HL-60 (cell line): Measurements from ENCODE around the gene ATP6V1B1.

ENCODE experiments used
- DNase-seq, 2 experiments: peaks; one replicate each; pipeline ENCODE4 v3.0.0-alpha.2; 2010 to 2020; ENCODE audit warnings: low read depth in 1 of 2, low spot score in 1 of 2
- H3K27ac ChIP-seq: fragments of 250-450 bp; sonication (Bioruptor Pico); replicated peaks from 2 replicates; pipeline ENCODE4 v1.5.1; 2020; ENCODE audit warnings: mild to moderate bottlenecking, moderate library complexity
- H3K27me3 ChIP-seq: fragments of 250-450 bp; sonication (Bioruptor Pico); 2 replicates; pipeline ENCODE4 v1.5.1; 2021; ENCODE audit warnings: mild to moderate bottlenecking, moderate library complexity; ENCODE audit not compliant: insufficient read depth, poor library complexity, severe bottlenecking
- H3K4me3 ChIP-seq: replicated peaks from 2 replicates; pipeline ENCODE4 v1.5.1; 2011; ENCODE audit warnings: mild to moderate bottlenecking, control low read depth, low read length; ENCODE audit not compliant: insufficient read depth
- GABPA ChIP-seq: IDR thresholded peaks from 2 replicates; pipeline ENCODE4 v1.6.1; 2012; ENCODE audit warnings: low read depth
- POLR2AphosphoS5 ChIP-seq: IDR thresholded peaks from 2 replicates; pipeline ENCODE4 v1.6.1; 2012; ENCODE audit warnings: low read depth
- REST ChIP-seq: IDR thresholded peaks from 2 replicates; pipeline ENCODE4 v1.6.1; 2012; ENCODE audit warnings: low read depth; ENCODE audit not compliant: insufficient replicate concordance
- SPI1 ChIP-seq: IDR thresholded peaks from 2 replicates; pipeline ENCODE4 v1.6.1; 2012; ENCODE audit warnings: low read depth, mild to moderate bottlenecking, borderline replicate concordance
- TF ChIP-seq, protein P1 (sequence below): IDR thresholded peaks from one replicate; pipeline ENCODE4 v1.5.1; 2011; ENCODE audit warnings: low read length, control low read depth, inconsistent platforms; ENCODE audit not compliant: insufficient read depth

The ATP6V1B1 gene

DNA sequence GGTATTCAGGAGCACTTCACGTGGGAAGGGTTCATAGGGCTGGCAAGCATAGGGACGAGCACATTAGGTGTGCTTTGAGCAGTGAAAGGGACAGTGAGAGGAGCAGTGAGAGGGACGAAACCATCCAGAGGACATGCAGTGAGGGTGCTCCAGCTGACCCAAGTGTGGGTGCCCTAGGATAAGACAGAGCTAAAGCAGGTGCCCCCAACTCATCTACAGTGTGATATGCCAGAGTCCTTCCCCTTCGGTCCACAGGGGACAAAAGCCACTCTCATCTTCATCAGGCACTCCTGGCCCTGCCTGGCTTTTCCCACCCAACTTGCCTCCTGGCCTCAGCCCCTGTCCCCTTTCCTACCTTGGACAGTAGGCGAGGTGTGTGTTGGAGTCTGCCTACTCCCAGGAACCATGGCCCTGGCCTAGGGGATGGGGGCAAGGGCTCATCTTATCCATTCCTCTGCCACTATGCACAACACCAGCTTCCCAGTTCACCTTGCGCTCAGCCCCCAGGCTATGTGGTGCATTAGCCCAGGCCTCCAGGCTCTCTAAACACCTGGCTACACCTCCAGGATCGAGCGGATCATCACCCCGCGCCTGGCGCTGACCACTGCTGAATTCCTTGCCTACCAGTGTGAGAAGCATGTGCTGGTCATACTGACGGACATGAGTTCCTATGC, 26.6 kb downstream of the ATP6V1B1 start:
- TF ChIP-seq POLR2AphosphoS5 (no peak), SPI1 (no peak), GABPA (no peak), REST (no peak)
- TF ChIP-seq, protein P1, sequence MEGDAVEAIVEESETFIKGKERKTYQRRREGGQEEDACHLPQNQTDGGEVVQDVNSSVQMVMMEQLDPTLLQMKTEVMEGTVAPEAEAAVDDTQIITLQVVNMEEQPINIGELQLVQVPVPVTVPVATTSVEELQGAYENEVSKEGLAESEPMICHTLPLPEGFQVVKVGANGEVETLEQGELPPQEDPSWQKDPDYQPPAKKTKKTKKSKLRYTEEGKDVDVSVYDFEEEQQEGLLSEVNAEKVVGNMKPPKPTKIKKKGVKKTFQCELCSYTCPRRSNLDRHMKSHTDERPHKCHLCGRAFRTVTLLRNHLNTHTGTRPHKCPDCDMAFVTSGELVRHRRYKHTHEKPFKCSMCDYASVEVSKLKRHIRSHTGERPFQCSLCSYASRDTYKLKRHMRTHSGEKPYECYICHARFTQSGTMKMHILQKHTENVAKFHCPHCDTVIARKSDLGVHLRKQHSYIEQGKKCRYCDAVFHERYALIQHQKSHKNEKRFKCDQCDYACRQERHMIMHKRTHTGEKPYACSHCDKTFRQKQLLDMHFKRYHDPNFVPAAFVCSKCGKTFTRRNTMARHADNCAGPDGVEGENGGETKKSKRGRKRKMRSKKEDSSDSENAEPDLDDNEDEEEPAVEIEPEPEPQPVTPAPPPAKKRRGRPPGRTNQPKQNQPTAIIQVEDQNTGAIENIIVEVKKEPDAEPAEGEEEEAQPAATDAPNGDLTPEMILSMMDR = no peak
- Histone ChIP-seq H3K27ac (no peak overlapping the region), H3K4me3 (no peak overlapping the region), H3K27me3 (peaks cover 4% of the 10 kb centered on the region)
- no peak for DNase-seq

DNA sequence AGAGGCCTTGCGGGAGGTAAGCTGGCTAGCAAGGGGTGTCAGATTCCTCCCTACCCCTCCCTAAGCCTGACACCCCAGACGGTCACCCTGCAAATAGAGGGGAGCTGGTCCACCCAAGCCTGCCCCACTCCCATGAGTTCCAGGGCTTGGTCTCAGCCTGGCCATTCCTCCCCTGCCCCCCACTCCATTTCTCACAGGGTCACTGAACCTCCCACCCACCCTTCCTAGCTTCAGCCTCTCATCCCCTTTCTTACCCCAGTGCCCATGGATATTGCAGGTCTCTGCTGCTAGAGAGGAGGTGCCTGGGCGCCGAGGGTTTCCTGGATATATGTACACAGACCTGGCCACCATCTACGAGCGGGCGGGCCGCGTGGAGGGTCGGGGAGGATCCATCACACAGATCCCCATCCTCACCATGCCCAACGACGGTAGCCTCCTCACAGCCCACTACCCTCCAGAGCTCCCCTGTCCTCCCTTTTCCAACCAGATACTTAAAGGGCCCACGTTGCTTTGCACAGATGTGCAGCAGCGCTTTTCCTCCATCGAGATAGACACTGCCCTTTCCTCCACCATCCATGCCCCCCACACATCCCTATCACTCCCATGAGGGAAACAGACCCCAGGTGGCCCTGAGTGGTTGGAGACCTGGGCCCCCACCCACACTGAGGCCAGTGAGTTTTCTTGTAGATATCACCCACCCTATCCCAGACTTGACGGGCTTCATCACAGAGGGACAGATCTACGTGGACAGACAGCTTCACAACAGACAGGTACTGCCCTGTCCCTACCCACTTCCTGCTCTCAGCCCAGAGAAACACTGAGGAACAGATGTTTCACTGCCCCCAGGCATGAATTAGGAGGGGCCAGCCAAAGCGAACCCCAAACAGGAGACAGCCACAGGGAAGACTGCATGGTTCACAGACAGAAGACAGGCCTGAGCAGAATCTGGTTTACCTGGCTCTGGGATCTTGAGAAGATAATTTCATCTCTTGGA, 27.5 kb downstream of the ATP6V1B1 start:
- no peak for DNase-seq
- Histone ChIP-seq H3K4me3 (no peak overlapping the region), H3K27ac (no peak overlapping the region), H3K27me3 (peaks cover 5% of the 10 kb centered on the region)
- TF ChIP-seq, protein P1 = no peak
- TF ChIP-seq SPI1 (no peak), GABPA (no peak), POLR2AphosphoS5 (no peak), REST (no peak)

- TF ChIP-seq GABPA = no peak
- TF ChIP-seq SPI1 = no peak
- TF ChIP-seq POLR2AphosphoS5 = no peak
- TF ChIP-seq, protein P1 = no peak
- no peak for TF ChIP-seq REST
- Histone ChIP-seq H3K27me3 (peaks cover 7% of the 10 kb centered on the region), H3K27ac (no peak overlapping the region), H3K4me3 (no peak overlapping the region)
- no peak for DNase-seq
Observed at GRCh38 chr2:70964133-70964532, 28.4 kb downstream of the ATP6V1B1 start.
